Measurements from ENCODE around the gene NKD2.

NKD2 gene, protein sequence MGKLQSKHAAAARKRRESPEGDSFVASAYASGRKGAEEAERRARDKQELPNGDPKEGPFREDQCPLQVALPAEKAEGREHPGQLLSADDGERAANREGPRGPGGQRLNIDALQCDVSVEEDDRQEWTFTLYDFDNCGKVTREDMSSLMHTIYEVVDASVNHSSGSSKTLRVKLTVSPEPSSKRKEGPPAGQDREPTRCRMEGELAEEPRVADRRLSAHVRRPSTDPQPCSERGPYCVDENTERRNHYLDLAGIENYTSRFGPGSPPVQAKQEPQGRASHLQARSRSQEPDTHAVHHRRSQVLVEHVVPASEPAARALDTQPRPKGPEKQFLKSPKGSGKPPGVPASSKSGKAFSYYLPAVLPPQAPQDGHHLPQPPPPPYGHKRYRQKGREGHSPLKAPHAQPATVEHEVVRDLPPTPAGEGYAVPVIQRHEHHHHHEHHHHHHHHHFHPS

DNA sequence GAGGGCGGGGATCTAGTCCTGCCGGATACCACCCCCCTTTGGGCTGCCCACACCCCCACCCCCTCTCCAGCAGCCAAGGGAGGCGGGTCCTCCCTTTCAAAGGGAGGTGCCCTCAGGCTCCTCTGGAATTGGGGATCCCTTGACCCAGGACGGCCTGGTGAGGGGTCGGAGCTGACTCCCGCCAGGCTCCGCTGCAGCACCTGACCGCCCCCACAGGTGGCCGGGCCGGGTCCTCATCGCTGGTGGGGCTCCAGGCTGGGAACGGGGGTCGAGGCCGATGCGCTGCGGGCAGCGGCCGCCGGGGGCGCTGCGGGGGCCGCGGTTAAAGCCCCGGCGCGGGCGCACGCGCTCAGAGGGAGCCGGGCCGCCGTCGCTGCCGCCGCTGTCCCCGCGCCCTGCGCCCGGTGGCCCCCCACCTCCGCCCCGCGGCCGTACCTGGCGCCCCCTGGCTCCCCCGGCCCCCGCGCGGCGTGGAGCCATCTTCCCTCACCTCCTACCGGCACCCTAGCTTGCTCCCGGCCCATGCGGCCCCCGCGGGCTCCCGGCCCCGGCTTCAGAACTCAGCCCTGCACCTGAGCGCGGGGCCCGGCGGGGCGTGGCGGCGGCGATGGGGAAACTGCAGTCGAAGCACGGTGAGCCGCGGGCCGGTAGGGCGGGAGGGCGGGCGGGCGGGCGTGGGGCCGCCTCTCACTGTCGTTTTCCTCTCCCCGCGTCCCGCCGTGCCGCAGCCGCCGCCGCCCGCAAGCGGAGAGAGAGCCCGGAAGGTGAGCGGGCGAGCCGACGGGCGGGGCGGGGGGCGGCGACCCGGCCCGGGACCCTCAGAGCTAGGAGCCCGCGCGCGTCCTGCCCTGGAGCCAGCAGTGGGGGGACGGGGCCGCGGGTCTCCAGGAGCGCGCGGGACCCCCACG is at the start of gene NKD2:
Gene NKD2, plus strand, starts transcription at position 352 of the 908 bp plus-strand sequence. Its CDS starts 256 bp downstream, at position 608.
- Histone ChIP-seq H3K27me3 (ENCODE audit: low read length) (no peaks in the 10 kb centered on the region), H3K9ac (ENCODE audit: low read length) (no peak within 1 kb of the TSS), H3K9me2 (replicated peaks; ENCODE audit: insufficient read depth, low read length) (no peaks in the 10 kb centered on the region), H3F3A (ENCODE audit: insufficient read depth) (no peaks in the 10 kb centered on the region), H4K20me1 (ENCODE audit: low read depth, low read length) (no peaks in the 10 kb centered on the region), H2AFZ (ENCODE audit: low read depth, low read length, severe bottlenecking) (no peak within 1 kb of the TSS), H3K27ac (ENCODE audit: low read depth, low read length) (no peak within 1 kb of the TSS), H3K36me3 (ENCODE audit: low read length) (no peaks in the 10 kb centered on the region), H3K9me3 (ENCODE audit: insufficient read depth, low read length) (no peaks in the 10 kb centered on the region), H3K4me3 (ENCODE audit: insufficient read depth, low read length, poor library complexity, severe bottlenecking) (no peak within 1 kb of the TSS), H3K79me2 (ENCODE audit: insufficient read depth, low read length) (no peaks in the 10 kb centered on the region), H3K4me2 (ENCODE audit: low read depth, low read length, poor library complexity, severe bottlenecking) (no peak within 1 kb of the TSS)
- TF ChIP-seq, protein P1, sequence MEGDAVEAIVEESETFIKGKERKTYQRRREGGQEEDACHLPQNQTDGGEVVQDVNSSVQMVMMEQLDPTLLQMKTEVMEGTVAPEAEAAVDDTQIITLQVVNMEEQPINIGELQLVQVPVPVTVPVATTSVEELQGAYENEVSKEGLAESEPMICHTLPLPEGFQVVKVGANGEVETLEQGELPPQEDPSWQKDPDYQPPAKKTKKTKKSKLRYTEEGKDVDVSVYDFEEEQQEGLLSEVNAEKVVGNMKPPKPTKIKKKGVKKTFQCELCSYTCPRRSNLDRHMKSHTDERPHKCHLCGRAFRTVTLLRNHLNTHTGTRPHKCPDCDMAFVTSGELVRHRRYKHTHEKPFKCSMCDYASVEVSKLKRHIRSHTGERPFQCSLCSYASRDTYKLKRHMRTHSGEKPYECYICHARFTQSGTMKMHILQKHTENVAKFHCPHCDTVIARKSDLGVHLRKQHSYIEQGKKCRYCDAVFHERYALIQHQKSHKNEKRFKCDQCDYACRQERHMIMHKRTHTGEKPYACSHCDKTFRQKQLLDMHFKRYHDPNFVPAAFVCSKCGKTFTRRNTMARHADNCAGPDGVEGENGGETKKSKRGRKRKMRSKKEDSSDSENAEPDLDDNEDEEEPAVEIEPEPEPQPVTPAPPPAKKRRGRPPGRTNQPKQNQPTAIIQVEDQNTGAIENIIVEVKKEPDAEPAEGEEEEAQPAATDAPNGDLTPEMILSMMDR (IDR thresholded peaks at IDR 0.05; ENCODE audit: insufficient read depth, low read length, poor library complexity, severe bottlenecking) = no peak
- no peak for TF ChIP-seq EZH2phosphoT487 (conservative IDR thresholded peaks at IDR 0.05; ENCODE audit: low read length)

DNA sequence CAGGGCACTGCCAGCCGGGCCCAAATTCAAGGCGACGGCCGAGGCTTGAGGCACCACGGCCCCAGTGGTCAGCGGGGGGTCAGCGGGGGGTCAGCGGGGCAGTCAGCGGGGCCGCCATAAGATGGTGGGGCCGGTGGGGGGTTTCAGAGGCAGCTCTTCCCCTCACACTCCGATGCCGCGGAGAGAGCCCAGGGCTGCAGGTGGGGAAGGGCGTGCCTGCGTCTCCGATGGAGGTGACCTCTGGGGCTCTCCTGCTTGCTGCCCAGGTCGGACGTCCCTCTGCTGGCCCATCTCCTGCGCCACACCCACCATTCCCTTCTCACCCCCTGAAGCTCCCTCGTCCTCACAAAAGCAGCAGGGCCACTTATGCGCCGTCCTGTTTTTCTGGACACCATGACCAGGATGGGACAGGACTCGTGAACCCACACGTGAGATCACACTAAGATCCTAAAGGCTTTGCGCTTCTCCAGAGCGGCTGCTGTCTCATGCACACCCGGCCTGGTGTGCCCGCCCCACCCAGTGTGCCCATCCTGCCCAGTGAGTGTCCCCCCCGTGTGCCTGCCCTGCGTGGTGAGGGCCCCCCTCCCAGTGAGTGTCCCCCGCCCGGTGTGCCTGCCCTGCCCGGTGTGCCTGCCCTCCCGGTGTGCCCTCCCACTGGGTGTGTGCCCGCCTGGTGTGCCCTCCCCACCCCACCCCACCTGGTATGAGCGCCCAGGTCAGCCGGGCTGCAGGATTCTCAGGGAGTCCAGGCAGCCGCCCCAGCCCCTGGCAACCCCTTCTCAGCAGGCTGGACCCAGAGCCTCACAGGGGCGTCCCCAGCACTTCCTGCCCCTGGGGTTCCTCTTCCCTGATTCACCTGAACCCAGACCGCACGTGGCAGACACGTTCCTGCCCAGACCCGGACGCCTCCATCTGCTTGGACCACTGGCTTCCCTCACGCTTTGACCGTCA is 48.7 kb upstream of the NKD2 start:
- TF ChIP-seq, protein P1 (IDR thresholded peaks at IDR 0.05; ENCODE audit: insufficient read depth, low read length, poor library complexity, severe bottlenecking) = no peak
- no peak for TF ChIP-seq EZH2phosphoT487 (conservative IDR thresholded peaks at IDR 0.05; ENCODE audit: low read length)
- H3K27ac ChIP-seq (ENCODE audit: low read depth, low read length) = no peak overlapping the region
- no peaks in the 10 kb centered on the region for H3K9me2 ChIP-seq (replicated peaks; ENCODE audit: insufficient read depth, low read length)
- H3K4me2 ChIP-seq (ENCODE audit: low read depth, low read length, poor library complexity, severe bottlenecking) = no peak overlapping the region
- no peaks in the 10 kb centered on the region for H3K79me2 ChIP-seq (ENCODE audit: insufficient read depth, low read length)
- no peaks in the 10 kb centered on the region for H3F3A ChIP-seq (ENCODE audit: insufficient read depth)
- no peaks in the 10 kb centered on the region for H3K36me3 ChIP-seq (ENCODE audit: low read length)
- H3K9me3 ChIP-seq (ENCODE audit: insufficient read depth, low read length) = no peaks in the 10 kb centered on the region
- no peak overlapping the region for H2AFZ ChIP-seq (ENCODE audit: low read depth, low read length, severe bottlenecking)
- no peak overlapping the region for H3K4me3 ChIP-seq (ENCODE audit: insufficient read depth, low read length, poor library complexity, severe bottlenecking)
- H3K9ac ChIP-seq (ENCODE audit: low read length) = no peak overlapping the region
- H3K27me3 ChIP-seq (ENCODE audit: low read length) = 0 out of 2 replicates have a peak, but pooled peaks cover 3% of the 10 kb centered on the region
- no peaks in the 10 kb centered on the region for H4K20me1 ChIP-seq (ENCODE audit: low read depth, low read length)

DNA sequence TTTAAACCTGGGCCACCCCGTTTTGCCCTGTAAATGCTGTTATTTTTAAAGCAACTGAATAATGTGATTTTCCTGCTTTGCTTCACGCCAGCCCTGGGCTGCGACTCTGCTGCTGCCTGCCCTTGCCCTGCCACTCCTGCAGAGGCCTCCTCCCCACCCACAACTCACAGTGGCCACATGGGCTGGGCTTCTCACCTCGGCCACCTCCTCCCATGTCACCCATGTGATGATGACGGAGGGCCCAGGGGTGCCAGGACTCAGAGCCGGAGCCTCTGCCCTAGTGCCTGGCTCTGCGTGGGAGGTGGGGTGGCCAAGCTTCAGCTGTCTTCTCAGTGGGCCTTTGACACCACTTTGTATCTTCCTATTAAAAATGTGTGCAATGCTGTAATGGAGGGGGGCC is 48.1 kb upstream of the NKD2 start:
- no peak overlapping the region for H3K4me2 ChIP-seq (ENCODE audit: low read depth, low read length, poor library complexity, severe bottlenecking)

More for the DNA sequence above, 48.1 kb upstream of the NKD2 start:
- Histone ChIP-seq H3K9ac (ENCODE audit: low read length) (no peak overlapping the region), H3F3A (ENCODE audit: insufficient read depth) (no peaks in the 10 kb centered on the region), H3K27ac (ENCODE audit: low read depth, low read length) (no peak overlapping the region), H3K9me2 (replicated peaks; ENCODE audit: insufficient read depth, low read length) (no peaks in the 10 kb centered on the region), H3K27me3 (ENCODE audit: low read length) (no peaks in the 10 kb centered on the region), H4K20me1 (ENCODE audit: low read depth, low read length) (no peaks in the 10 kb centered on the region), H3K79me2 (ENCODE audit: insufficient read depth, low read length) (no peaks in the 10 kb centered on the region), H3K36me3 (ENCODE audit: low read length) (no peaks in the 10 kb centered on the region), H3K4me3 (ENCODE audit: insufficient read depth, low read length, poor library complexity, severe bottlenecking) (no peak overlapping the region), H3K9me3 (ENCODE audit: insufficient read depth, low read length) (no peaks in the 10 kb centered on the region), H2AFZ (ENCODE audit: low read depth, low read length, severe bottlenecking) (no peak overlapping the region)
- no peak for TF ChIP-seq EZH2phosphoT487 (conservative IDR thresholded peaks at IDR 0.05; ENCODE audit: low read length)
- TF ChIP-seq, protein P1 (IDR thresholded peaks at IDR 0.05; ENCODE audit: insufficient read depth, low read length, poor library complexity, severe bottlenecking) = no peak
